ENCODE measurements around the gene MGLL.
A peak's percentile ranks its signal among the peaks of the same experiment; 100 is the strongest.

MGLL gene

DNA sequence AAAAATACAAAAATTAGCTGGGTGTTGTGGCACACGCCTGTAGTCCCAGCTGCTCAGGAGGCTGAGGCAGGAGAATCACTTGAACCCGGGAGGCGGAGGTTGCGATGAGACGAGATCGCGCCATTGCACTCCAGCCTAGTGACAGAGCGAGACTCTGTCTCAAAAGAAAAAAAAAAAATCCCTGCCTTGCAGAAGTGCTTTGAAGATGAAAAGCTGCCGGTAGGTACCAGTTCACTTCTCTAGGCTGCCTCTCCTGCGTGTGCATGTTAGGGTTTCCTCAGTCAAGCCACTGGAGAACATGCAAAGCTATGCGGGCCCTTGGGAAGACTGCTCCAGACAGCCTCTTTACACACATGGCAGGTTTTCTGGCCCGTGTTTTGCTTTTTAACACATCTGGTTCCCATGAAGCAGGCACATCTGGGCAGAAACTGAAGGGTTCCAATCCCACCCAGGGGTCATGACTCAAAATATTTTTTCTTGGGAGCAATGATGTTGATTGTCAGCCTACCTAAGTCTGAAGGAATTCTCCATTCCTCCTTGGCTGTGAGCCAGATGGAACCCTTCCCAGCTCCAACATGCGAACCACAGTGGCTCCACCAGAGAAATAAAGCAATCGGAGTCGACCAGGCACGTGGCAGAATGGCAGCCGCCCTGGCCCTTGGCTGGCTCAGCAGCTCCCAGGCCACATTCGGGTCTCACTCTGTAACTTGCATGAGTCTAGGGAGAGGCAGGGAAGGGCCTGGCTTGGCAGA, 29.6 kb downstream of the MGLL start:
- H3K4me3 ChIP-seq (ENCODE audit: low read length), result no peak overlapping the region
- DNase-seq (ENCODE audit: low read depth), result peak; percentile 97
- TF ChIP-seq, protein P1, sequence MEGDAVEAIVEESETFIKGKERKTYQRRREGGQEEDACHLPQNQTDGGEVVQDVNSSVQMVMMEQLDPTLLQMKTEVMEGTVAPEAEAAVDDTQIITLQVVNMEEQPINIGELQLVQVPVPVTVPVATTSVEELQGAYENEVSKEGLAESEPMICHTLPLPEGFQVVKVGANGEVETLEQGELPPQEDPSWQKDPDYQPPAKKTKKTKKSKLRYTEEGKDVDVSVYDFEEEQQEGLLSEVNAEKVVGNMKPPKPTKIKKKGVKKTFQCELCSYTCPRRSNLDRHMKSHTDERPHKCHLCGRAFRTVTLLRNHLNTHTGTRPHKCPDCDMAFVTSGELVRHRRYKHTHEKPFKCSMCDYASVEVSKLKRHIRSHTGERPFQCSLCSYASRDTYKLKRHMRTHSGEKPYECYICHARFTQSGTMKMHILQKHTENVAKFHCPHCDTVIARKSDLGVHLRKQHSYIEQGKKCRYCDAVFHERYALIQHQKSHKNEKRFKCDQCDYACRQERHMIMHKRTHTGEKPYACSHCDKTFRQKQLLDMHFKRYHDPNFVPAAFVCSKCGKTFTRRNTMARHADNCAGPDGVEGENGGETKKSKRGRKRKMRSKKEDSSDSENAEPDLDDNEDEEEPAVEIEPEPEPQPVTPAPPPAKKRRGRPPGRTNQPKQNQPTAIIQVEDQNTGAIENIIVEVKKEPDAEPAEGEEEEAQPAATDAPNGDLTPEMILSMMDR (conservative IDR thresholded peaks at IDR 0.05; ENCODE audit: low read length), result no peak

DNA sequence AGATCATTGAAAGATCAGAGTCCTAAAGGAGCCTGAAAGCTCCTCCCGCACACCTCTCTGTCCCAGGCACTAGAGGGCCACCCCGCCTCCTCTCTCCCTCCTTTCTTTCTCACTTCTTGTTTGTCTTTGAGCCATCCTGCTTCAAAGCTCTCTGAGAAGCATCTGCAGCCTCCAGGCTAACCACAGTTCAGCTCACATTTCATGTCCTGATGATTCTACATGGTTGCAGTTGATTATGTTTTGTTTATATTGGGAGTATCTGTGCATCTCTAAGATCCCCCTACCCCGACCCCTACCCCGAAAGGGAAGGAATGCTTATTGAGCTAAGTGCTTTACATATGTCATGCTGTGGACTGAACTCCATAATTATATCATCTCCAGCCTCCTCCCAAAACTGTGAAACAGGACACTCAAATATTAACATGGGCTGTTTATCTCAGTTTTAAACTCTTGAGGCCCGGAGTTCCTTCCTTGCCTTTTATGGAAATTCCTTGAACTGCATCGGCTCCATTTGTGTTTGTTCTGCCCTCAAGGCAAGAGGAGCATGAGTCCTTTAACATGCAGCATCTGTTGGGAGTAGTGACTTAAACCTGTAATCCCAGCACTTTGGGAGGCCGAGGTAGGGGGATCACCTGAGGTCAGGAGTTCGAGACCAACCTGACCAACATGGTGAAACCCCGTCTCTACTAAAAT, 30.9 kb downstream of the MGLL start:
- DNase-seq (ENCODE audit: low read depth), result peak; percentile 58

DNA sequence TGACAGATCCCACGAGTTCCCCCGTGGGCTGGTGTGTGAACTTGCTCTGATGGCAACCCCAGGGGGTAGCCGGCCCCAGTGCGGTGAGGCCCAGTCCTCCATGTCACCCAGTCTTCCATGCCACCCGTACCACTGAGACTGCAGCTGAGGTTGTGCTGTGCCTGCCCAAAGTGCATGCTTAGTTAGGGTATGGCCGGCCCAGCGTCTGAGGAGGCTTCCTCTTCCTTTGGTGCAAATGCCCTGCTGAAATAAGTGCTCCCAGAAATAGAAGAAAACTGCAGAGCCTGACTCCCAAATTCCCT, 31.5 kb downstream of the MGLL start:
- TF ChIP-seq, protein P1 (conservative IDR thresholded peaks at IDR 0.05; ENCODE audit: low read length), result no peak
- DNase-seq (ENCODE audit: low read depth), result no peak
- no peak overlapping the region for H3K4me3 ChIP-seq (ENCODE audit: low read length)

More for the DNA sequence above, 30.9 kb downstream of the MGLL start:
- TF ChIP-seq, protein P1 (conservative IDR thresholded peaks at IDR 0.05; ENCODE audit: low read length), result peak; percentile 30
- H3K4me3 ChIP-seq (ENCODE audit: low read length), result no peak overlapping the region

DNA sequence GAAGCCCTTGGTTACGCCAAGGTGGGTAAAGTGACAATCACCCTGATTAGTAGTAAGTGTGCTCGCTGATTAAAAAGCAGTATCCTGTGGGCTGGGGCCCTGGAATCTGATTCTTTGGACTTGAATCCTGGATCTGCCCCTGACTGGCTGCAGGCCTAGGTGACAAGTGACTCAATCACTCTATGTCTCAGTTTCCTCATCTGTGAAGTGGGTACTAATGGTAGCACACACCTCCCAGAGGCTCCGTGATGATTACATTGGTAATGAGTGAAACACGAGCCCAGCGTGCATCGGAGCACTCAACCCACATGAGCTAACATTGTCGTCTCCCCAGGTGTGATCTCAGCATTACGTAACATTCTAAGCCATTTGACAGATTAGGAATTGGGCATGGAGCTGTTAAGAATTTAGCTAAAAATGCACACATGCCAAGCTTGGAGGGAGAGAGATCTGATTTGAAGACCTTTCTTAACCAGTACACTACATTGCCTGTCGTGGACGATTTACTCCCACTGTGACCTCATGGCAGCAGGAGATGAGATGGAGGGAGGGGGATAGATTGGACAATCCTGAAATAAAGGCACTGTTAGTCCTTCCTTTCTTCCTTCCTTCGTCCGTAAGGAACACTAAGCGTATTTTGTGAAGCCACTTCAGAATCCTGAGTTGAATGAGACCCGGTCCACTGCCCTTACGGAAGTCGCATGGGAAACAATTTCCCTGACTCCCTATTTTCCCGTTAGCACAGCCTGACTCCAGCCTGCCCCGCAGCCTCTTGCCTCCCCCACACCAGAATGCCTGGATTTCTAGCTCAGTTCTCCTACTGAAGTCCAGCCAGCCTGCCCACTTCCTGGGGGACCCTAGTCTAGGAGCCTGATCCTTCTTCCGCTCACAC, 32.1 kb downstream of the MGLL start:
- TF ChIP-seq, protein P1 (conservative IDR thresholded peaks at IDR 0.05; ENCODE audit: low read length), result no peak

DNA sequence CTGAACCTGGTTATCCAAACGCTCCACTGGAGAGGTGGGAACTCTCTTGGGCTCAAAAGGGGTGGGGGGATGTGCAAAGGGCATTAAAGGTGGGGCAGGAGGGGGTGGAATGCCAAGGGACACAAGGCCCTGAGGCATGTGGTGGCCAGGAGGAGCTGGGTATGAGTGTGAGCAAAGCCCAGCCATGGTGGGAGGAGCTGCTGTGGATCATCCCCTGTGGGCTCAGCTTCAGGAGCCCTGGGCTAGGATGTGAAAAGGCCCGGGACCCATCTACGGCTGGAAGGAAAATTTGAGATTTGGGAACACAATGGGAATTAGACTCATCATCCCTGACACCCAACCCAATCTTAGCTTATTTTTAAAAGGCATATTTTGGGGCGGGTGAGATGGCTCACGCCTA, 33.3 kb downstream of the MGLL start:
- DNase-seq (ENCODE audit: low read depth), result no peak
- H3K4me3 ChIP-seq (ENCODE audit: low read length), result no peak overlapping the region
- TF ChIP-seq, protein P1 (conservative IDR thresholded peaks at IDR 0.05; ENCODE audit: low read length), result no peak

More for the DNA sequence above, 32.1 kb downstream of the MGLL start:
- no peak for DNase-seq (ENCODE audit: low read depth)
- H3K4me3 ChIP-seq (ENCODE audit: low read length), result no peak overlapping the region

DNA sequence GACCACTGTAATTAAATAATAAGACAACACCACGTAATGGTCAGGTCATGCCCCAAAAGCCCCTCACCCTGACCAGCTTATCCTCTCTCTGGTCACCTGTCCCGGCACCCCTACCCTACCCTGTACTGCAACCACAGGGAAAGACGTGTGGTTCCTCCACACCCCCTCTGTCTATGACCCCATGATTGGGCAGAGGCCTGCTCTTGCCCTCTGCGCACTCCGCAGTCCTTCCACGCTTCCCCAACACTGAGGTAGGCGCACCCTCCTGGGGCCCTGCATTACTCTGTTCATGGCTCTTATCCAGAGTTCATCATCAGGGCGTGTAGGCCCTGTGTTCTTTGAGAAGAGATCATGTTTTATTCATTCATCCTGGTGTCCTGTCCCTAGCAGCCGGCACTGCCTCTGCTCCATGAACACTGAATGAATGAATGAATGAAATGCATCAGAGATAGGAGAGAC, 33.8 kb downstream of the MGLL start:
- TF ChIP-seq, protein P1 (conservative IDR thresholded peaks at IDR 0.05; ENCODE audit: low read length), result no peak
- no peak for DNase-seq (ENCODE audit: low read depth)
- no peak overlapping the region for H3K4me3 ChIP-seq (ENCODE audit: low read length)
